GM23338 (cell line): ENCODE measurements around the gene OR10G7. TPM values are rescaled to one million over a fixed set of nuclear protein-coding genes. Genes with fewer than 3 reads are reported as not detected.

Experiments
- ATAC-seq: fragments of 200-7000 bp; cut with Tn5 transposase; 3 replicates; pipeline ENCODE4 v1.9.1; 2020
- DNase-seq: peaks from one replicate; pipeline ENCODE4 v3.0.0-alpha.2; 2015; ENCODE audit warnings: low spot score
- H2AFZ ChIP-seq: fragments of 200-600 bp; sonication (generic); 2 replicates; pipeline ENCODE4 v1.8.0; 2016; ENCODE audit warnings: antibody characterized with exemption, mild to moderate bottlenecking, moderate library complexity
- H3F3A ChIP-seq: fragments of 200-600 bp; sonication (generic); replicated peaks from 2 replicates; pipeline ENCODE4 v1.8.0; 2017; ENCODE audit warnings: antibody characterized with exemption, mixed run types, low read depth
- H3K27ac ChIP-seq: fragments of 200-600 bp; sonication (generic); 2 replicates; pipeline ENCODE4 v1.6.1; 2016; ENCODE audit warnings: low read depth
- H3K27me3 ChIP-seq: fragments of 200-600 bp; sonication (generic); 2 replicates; pipeline ENCODE4 v1.8.0; 2016; ENCODE audit warnings: mild to moderate bottlenecking, mixed run types, moderate library complexity; ENCODE audit not compliant: insufficient read depth
- H3K36me3 ChIP-seq: fragments of 200-600 bp; sonication (generic); 2 replicates; pipeline ENCODE4 v1.8.0; 2016; ENCODE audit warnings: mild to moderate bottlenecking; ENCODE audit not compliant: insufficient read depth
- H3K4me1 ChIP-seq: fragments of 200-600 bp; sonication (generic); 2 replicates; pipeline ENCODE4 v1.8.0; 2016; ENCODE audit warnings: mild to moderate bottlenecking, moderate library complexity; ENCODE audit not compliant: insufficient read depth
- H3K4me2 ChIP-seq: fragments of 200-600 bp; sonication (generic); 2 replicates; pipeline ENCODE4 v1.7.1; 2017; ENCODE audit warnings: mixed run types
- H3K4me3 ChIP-seq: fragments of 200-600 bp; sonication (generic); 2 replicates; pipeline ENCODE4 v1.6.1; 2016; ENCODE audit warnings: mixed run types
- H3K79me2 ChIP-seq: fragments of 200-600 bp; sonication (generic); replicated peaks from 2 replicates; pipeline ENCODE4 v1.8.0; 2017; ENCODE audit warnings: mild to moderate bottlenecking; ENCODE audit not compliant: insufficient read depth
- H3K9me2 ChIP-seq: fragments of 200-600 bp; sonication (generic); 2 replicates; pipeline ENCODE4 v1.8.0; 2017; ENCODE audit not compliant: insufficient read depth
- H4K20me1 ChIP-seq: fragments of 200-600 bp; sonication (generic); replicated peaks from 2 replicates; pipeline ENCODE4 v1.8.0; 2017; ENCODE audit warnings: mild to moderate bottlenecking; ENCODE audit not compliant: insufficient read depth
- H3K27ac Mint-ChIP-seq: 2 replicates; pipeline ENCODE4 v1.8.0; 2020; ENCODE audit warnings: inconsistent platforms, mild to moderate bottlenecking, moderate library complexity, mixed read lengths
- H3K27me3 Mint-ChIP-seq: 3 replicates; pipeline ENCODE4 v1.8.0; 2022; ENCODE audit warnings: low read depth, mild to moderate bottlenecking, moderate library complexity, mixed read lengths, inconsistent platforms; ENCODE audit not compliant: insufficient read depth, poor library complexity
- H3K36me3 Mint-ChIP-seq: 3 replicates; pipeline ENCODE4 v1.8.0; 2021; ENCODE audit warnings: low read depth, mild to moderate bottlenecking, inconsistent platforms, moderate library complexity, mixed read lengths
- H3K4me1 Mint-ChIP-seq: 3 replicates; pipeline ENCODE4 v1.8.0; 2020; ENCODE audit warnings: mild to moderate bottlenecking, inconsistent platforms, mixed read lengths
- H3K4me3 Mint-ChIP-seq: 3 replicates; pipeline ENCODE4 v1.8.0; 2021; ENCODE audit warnings: moderate library complexity, mild to moderate bottlenecking, inconsistent platforms, mixed read lengths
- H3K9me3 Mint-ChIP-seq: 3 replicates; pipeline ENCODE4 v1.8.0; 2020; ENCODE audit warnings: moderate library complexity, mild to moderate bottlenecking, inconsistent platforms, mixed read lengths
- ETS1 ChIP-seq: IDR thresholded peaks from 2 replicates; pipeline ENCODE4 v1.6.1; 2016; ENCODE audit warnings: antibody characterized with exemption
- REST ChIP-seq: IDR thresholded peaks from one replicate; pipeline ENCODE4 v1.6.1; 2018; ENCODE audit warnings: antibody characterized with exemption; ENCODE audit not compliant: unreplicated experiment
- ZNF114 ChIP-seq: fragments of 250-450 bp; sonication (Bioruptor Pico); IDR thresholded peaks from 2 replicates; pipeline ENCODE4 v1.5.0; 2020; ENCODE audit warnings: mild to moderate bottlenecking, moderate library complexity
- ZNF331 ChIP-seq: fragments of 250-450 bp; sonication (Bioruptor Pico); IDR thresholded peaks from 2 replicates; pipeline ENCODE4 v1.5.0; 2020; ENCODE audit warnings: low read depth, mild to moderate bottlenecking, moderate library complexity
- polyA plus RNA-seq: library from polyadenylated mRNA; unstranded; fragments of >200 nt; fragmentation: Nextera tagmentation; extraction: Ambion mirVana; gene quantifications from 2 replicates; pipeline ENCODE4 v1.2.1, GENCODE V29; 2016
- total RNA-seq: library from RNA; depleted of rRNA; stranded (reverse); fragments of >200 nt; shearing (Covaris generic); gene quantifications from 2 replicates; pipeline ENCODE4 v1.2.3, GENCODE V29; 2014
- TF ChIP-seq, protein P1 (sequence below): fragments of 250-450 bp; sonication (Bioruptor Pico); IDR thresholded peaks from 2 replicates; pipeline ENCODE4 v1.5.0; 2020; ENCODE audit warnings: mild to moderate bottlenecking, moderate library complexity

OR10G7 gene
- total and polyA plus RNA-seq, 2 experiments from 2014 or later, result not detected

GRCh38 chr11:124077266-124077665 is 36.1 kb upstream of the OR10G7 start:
- ATAC-seq, result no peak
- Histone ChIP-seq H4K20me1 (no peaks in the 10 kb centered on the region; the same call in 1 of the 2 replicates), H3K27ac (no peak overlapping the region), H3K36me3 (no peaks in the 10 kb centered on the region), H3F3A (no peaks in the 10 kb centered on the region), H3K4me2 (no peak overlapping the region), H3K9me2 (no peaks in the 10 kb centered on the region), H3K4me1 (peaks cover 5% of the 10 kb centered on the region; the same call in 1 of the 2 replicates), H3K79me2 (no peaks in the 10 kb centered on the region), H2AFZ (no peak overlapping the region), H3K4me3 (0 out of 2 replicates have a peak overlapping the region, but pooled peaks have one; percentile 76), H3K27me3 (no peaks in the 10 kb centered on the region)
- Mint-ChIP-seq H3K27ac (no peak overlapping the region), H3K4me3 (no peak overlapping the region), H3K27me3 (peaks cover 2% of the 10 kb centered on the region), H3K4me1 (peaks cover 2% of the 10 kb centered on the region), H3K36me3 (no peaks in the 10 kb centered on the region; the same call in 2 of the 3 replicates), H3K9me3 (no peaks in the 10 kb centered on the region)
- TF ChIP-seq REST (no peak), ETS1 (no peak), ZNF331 (CRISPR knock-in tag) (no peak), ZNF114 (CRISPR knock-in tag) (no peak)
- TF ChIP-seq, protein P1, sequence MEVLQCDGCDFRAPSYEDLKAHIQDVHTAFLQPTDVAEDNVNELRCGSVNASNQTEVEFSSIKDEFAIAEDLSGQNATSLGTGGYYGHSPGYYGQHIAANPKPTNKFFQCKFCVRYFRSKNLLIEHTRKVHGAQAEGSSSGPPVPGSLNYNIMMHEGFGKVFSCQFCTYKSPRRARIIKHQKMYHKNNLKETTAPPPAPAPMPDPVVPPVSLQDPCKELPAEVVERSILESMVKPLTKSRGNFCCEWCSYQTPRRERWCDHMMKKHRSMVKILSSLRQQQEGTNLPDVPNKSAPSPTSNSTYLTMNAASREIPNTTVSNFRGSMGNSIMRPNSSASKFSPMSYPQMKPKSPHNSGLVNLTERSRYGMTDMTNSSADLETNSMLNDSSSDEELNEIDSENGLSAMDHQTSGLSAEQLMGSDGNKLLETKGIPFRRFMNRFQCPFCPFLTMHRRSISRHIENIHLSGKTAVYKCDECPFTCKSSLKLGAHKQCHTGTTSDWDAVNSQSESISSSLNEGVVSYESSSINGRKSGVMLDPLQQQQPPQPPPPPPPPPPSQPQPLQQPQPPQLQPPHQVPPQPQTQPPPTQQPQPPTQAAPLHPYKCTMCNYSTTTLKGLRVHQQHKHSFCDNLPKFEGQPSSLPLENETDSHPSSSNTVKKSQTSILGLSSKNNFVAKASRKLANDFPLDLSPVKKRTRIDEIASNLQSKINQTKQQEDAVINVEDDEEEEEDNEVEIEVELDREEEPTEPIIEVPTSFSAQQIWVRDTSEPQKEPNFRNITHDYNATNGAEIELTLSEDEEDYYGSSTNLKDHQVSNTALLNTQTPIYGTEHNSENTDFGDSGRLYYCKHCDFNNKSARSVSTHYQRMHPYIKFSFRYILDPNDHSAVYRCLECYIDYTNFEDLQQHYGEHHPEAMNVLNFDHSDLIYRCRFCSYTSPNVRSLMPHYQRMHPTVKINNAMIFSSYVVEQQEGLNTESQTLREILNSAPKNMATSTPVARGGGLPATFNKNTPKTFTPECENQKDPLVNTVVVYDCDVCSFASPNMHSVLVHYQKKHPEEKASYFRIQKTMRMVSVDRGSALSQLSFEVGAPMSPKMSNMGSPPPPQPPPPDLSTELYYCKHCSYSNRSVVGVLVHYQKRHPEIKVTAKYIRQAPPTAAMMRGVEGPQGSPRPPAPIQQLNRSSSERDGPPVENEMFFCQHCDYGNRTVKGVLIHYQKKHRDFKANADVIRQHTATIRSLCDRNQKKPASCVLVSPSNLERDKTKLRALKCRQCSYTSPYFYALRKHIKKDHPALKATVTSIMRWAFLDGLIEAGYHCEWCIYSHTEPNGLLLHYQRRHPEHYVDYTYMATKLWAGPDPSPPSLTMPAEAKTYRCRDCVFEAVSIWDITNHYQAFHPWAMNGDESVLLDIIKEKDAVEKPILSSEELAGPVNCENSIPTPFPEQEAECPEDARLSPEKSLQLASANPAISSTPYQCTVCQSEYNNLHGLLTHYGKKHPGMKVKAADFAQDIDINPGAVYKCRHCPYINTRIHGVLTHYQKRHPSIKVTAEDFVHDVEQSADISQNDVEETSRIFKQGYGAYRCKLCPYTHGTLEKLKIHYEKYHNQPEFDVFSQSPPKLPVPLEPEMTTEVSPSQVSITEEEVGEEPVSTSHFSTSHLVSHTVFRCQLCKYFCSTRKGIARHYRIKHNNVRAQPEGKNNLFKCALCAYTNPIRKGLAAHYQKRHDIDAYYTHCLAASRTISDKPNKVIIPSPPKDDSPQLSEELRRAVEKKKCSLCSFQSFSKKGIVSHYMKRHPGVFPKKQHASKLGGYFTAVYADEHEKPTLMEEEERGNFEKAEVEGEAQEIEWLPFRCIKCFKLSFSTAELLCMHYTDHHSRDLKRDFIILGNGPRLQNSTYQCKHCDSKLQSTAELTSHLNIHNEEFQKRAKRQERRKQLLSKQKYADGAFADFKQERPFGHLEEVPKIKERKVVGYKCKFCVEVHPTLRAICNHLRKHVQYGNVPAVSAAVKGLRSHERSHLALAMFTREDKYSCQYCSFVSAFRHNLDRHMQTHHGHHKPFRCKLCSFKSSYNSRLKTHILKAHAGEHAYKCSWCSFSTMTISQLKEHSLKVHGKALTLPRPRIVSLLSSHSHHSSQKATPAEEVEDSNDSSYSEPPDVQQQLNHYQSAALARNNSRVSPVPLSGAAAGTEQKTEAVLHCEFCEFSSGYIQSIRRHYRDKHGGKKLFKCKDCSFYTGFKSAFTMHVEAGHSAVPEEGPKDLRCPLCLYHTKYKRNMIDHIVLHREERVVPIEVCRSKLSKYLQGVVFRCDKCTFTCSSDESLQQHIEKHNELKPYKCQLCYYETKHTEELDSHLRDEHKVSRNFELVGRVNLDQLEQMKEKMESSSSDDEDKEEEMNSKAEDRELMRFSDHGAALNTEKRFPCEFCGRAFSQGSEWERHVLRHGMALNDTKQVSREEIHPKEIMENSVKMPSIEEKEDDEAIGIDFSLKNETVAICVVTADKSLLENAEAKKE (CRISPR knock-in tag), result no peak
- DNase-seq, result no peak
